NT2/D1 (cell line): ENCODE data around the gene ADAM22.

ENCODE experiments used
- SUZ12 ChIP-seq: IDR thresholded peaks from 2 replicates; pipeline ENCODE4 v1.6.1; 2011; ENCODE audit not compliant: insufficient read length, insufficient read depth; ENCODE audit errors: extremely low read depth
- YY1 ChIP-seq: IDR thresholded peaks from 2 replicates; pipeline ENCODE4 v1.6.1; 2011; ENCODE audit not compliant: insufficient read length, insufficient read depth

- TF ChIP-seq SUZ12 (no peak), YY1 (no peak)
Measured at GRCh38 chr7:88203401-88203800, 269.4 kb downstream of the ADAM22 start.
